GM20000 (cell line): ENCODE data around the gene NME3.
"Not testable (repeated sequence)": the region's sequence is repeated elsewhere in the genome, so short reads cannot be mapped to it uniquely, and the experiment has no call there.

Source experiments
- DNase-seq: peaks from one replicate; pipeline ENCODE4 v3.0.0; 2012; ENCODE audit warnings: low spot score
- TF ChIP-seq, protein P1 (sequence below): IDR thresholded peaks from 2 replicates; pipeline ENCODE4 v1.5.1; 2012; ENCODE audit warnings: mild to moderate bottlenecking, control low read depth; ENCODE audit errors: extremely low read depth, missing control alignments

Gene NME3

GRCh38 chr16:1809281-1809801 lies 38.0 kb upstream of the NME3 start:
- TF ChIP-seq, protein P1, sequence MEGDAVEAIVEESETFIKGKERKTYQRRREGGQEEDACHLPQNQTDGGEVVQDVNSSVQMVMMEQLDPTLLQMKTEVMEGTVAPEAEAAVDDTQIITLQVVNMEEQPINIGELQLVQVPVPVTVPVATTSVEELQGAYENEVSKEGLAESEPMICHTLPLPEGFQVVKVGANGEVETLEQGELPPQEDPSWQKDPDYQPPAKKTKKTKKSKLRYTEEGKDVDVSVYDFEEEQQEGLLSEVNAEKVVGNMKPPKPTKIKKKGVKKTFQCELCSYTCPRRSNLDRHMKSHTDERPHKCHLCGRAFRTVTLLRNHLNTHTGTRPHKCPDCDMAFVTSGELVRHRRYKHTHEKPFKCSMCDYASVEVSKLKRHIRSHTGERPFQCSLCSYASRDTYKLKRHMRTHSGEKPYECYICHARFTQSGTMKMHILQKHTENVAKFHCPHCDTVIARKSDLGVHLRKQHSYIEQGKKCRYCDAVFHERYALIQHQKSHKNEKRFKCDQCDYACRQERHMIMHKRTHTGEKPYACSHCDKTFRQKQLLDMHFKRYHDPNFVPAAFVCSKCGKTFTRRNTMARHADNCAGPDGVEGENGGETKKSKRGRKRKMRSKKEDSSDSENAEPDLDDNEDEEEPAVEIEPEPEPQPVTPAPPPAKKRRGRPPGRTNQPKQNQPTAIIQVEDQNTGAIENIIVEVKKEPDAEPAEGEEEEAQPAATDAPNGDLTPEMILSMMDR = no peak
- no peak for DNase-seq

DNA sequence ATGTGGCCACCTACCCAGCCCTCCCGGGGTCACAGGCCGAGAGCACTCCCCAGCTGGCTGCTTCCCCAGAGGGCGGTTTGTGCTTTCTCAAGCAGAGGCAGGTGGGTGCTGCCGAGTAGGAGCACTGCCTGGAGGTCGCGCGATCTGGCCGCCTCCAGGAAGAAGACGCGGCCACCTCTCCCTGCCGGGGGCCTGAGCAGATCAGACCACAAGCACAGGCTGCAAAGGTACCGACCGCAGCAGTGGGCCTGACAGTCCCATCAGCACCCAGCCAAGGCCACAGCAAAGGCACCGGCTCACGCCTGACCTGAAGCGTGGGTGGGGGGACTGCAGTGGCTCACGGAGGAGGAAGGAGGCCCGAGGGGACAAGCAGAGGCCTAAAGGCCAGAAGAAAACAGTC lies 37.3 kb upstream of the NME3 start:
- TF ChIP-seq, protein P1 = no peak
- no peak for DNase-seq

DNA sequence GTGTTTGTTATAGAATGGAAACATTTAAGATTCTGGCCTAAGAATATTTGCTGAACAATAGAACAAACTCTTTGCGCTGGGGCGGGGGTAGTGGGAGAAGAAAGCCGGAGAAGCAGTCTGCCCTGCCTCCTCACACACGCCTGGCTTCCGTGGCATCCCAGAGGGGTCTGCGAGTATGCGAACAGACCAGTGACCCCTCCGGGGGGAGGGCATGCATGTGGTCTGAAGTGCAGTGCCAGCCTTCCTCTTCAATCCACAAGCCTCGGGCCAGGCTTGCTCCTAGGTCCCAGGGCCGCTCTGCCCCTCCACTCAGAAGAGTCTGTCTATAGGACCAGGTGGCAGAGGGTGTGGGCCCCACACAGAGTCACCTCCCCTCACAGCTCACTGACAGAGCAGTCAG lies 36.3 kb upstream of the NME3 start:
- TF ChIP-seq, protein P1 = no peak
- no peak for DNase-seq

DNA sequence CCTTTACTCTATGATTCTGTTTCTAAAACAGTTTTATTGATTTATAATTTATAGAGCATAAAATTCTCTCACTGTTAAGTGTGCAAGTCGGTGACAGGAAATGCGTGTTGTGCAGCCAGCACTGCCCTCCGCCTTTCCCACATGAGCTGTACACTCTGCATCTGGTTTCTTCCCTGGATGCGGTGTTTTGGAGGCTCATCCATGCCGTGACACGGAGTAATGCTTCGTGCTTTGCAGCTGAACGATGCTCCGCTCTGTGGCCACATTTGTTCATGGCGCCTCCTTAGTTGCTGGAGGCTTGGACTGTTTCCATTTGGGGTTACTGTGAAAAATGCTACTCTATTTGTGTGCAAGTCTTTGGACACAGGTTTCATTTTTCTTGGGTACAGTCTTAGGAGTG lies 29.4 kb upstream of the NME3 start:
- TF ChIP-seq, protein P1 = no peak
- no peak for DNase-seq

- not testable (repeated sequence) for DNase-seq
Measured at GRCh38 chr16:1799263-1799662, 27.9 kb upstream of the NME3 start.

- no peak for DNase-seq
- TF ChIP-seq, protein P1 = no peak
Measured at GRCh38 chr16:1794908-1795666, 23.7 kb upstream of the NME3 start.

DNA sequence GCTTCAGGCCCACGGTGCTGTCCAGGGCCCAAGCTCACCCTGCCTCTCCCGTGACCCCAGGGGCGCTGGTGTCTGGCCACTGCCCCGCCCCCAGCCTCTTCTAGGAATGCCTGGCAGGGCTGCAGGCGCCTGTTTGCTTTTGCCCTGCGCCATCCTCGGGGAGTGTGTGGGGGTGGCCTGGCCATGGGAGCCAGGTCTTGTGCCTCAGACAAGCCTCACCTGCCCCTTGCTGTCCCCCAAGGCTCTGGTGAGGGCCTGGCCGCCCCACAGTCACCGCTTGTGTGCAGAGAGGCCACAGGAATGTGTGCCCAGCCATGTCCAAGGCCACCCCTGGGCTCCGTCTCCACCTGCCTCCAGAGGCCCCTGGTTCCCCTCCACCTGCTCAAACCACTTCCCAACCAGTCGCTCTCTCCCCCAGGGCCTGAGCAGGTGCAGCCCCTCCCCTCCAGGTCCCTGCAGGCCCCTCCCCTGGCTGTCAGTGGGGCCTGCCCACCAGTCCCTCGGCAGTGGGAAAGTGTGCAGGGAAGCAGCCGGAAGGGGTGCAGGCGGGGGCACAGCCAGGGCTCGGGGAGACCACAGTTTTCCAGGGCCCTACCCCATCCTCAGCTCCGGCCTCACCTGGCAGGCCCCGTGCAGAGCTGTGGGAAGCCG lies 23.0 kb upstream of the NME3 start:
- TF ChIP-seq, protein P1 = no peak
- no peak for DNase-seq
